Stimulated activated CD8-positive, alpha-beta memory T cell treated with anti-CD3 and anti-CD28 coated beads, Interleukin-7, amount 100 ng/mL, for 24 hours (primary cell): ENCODE results near the gene ADORA1.

Experiments used
- DNase-seq: peaks from one replicate; pipeline ENCODE4 v3.0.0-alpha.2; 2020; ENCODE audit warnings: low read depth

The ADORA1 gene

DNA sequence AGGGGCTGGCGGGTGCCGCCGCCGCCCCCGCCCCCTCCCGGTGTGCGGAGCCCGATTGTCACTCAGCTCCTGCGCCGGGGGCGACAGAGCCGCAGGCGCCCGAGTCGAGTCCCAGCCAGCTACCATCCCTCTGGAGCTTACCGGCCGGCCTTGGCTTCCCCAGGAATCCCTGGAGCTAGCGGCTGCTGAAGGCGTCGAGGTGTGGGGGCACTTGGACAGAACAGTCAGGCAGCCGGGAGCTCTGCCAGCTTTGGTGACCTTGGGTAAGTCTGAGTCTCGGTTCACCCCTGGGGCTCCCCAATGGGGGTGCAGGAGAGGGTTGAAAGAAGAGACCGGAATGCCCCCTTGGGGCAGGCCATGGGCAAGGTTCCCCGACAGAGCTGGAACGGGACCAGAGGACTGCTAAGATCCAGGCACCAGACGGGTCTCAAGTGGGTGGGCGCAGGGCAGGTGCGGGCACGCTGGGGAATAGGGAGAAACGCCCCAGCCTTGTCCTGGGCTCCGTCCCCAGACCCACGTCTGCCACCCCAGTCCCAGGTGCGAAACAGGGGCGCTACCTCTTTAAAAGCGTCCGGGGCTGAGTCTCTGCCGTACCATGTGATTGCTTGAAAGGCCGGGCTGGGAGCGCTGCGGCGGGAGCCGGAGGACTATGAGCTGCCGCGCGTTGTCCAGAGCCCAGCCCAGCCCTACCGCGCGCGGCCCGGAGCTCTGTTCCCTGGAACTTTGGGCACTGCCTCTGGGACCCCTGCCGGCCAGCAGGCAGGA is at the start of gene ADORA1:
Gene ADORA1 (plus strand): TSS at position 61 of the 765 bp plus-strand sequence. CDS start 1,116 bp downstream, outside the sequence.
- DNase-seq, result no peak

DNA sequence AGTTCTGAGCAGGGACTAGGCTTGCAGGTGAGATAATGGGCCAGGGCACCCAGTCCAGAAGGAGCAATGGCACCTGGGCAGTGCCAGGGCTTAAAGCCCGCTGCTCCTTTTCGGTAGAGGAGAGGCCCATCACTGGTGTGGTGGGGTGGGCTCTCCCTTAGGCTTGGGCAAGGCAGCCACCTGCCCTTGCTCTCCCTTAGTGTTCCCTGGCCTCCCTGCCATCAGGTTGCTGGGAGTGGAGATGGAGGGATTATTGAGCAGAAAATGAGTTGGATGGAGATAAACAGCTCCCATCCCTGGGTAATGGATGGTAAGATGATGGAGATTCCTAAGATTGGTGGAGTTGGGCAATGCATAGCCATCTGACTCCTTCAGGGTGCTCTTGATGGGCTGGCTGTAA is 49.6 kb upstream of the ADORA1 start:
- no peak for DNase-seq

DNA sequence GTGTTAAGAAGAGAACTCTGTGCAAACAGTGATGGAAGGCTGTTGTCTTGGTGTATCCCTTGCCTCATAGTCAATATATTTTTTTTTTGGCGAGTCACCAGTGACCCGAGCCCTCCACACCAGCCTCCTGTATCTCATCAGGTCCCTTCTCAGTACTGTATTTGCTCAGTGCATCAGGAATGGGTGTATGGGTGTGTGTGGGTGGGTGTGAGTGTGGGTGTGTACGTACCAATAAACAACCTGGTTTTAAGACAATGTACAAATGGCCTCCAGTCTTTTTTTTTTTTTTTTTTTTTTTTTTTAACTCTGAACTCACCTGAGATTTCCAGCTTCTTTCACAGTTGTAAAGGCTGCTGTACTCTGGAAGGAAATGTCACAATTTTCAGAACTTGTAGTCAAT is 49.0 kb upstream of the ADORA1 start:
- no peak for DNase-seq

DNA sequence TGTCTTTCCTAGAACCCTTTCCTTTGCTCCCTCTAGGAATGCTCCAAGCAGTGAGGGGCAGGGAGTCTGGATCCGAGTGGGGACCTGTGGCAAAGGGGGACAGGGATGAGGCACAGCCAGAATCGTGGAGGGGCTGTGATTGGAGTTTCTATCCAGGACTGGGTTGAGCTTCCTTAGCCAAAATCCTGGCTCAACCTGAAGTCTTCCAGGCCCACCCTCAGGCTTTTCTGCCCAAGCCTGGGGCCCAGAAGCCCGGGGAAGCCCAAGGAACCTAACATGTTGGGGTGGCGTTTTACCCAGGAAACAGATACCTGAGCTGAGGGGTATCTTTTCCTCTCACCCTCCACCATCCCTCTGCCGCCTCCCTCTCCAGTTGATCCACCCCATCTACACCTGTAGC is 47.1 kb upstream of the ADORA1 start:
- DNase-seq, result no peak

DNA sequence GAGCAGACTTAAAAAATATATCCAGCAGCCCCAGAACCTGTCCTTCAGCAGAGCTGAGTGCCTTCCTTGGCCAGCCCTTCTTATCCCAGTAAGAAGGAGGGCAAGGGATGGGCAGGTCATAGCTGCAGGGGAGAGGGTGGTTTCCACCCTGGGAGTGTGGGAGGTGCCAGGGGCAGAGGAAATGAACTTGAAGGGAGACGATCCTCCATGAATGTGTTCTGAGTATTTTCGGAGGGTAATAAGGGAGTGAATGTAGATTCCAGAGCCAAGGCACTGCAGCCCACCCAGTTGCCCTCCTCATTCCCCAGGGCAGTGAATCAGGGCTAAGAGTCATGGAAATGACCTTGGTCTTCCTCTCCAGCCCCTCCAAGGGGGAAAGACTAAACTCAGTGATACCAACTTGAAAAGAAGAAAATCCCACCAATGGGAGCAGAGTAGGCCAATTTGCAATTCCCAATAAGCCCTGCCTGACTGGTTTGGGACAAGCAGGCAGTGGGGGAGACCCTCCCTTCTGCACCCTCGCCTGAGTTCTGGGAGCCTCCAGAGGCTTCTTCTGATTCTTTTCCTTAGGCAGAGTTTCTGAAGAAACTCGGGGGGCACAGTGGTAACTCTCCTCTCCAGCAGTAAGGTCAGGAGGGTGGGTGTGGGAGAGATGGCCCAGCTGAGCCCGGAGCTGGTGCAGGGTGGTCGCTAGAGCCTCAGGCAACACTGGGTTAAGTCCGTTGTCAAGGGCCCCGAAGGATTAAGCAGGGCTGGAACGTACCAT is 45.9 kb upstream of the ADORA1 start:
- no peak for DNase-seq

DNA sequence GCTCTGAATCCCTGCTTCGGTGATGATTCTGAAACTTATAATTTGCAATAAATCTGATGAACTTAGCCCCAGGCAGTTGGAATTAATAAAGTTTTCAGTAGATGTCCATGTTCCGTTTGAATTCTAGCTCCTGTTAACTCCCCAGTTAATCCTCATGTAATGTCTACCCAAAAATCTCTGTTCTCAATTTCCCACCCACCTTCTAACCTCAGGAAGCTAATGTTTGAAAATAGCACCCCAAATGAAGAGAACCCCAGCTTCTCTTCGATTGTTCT is 45.4 kb upstream of the ADORA1 start:
- DNase-seq, result no peak

DNA sequence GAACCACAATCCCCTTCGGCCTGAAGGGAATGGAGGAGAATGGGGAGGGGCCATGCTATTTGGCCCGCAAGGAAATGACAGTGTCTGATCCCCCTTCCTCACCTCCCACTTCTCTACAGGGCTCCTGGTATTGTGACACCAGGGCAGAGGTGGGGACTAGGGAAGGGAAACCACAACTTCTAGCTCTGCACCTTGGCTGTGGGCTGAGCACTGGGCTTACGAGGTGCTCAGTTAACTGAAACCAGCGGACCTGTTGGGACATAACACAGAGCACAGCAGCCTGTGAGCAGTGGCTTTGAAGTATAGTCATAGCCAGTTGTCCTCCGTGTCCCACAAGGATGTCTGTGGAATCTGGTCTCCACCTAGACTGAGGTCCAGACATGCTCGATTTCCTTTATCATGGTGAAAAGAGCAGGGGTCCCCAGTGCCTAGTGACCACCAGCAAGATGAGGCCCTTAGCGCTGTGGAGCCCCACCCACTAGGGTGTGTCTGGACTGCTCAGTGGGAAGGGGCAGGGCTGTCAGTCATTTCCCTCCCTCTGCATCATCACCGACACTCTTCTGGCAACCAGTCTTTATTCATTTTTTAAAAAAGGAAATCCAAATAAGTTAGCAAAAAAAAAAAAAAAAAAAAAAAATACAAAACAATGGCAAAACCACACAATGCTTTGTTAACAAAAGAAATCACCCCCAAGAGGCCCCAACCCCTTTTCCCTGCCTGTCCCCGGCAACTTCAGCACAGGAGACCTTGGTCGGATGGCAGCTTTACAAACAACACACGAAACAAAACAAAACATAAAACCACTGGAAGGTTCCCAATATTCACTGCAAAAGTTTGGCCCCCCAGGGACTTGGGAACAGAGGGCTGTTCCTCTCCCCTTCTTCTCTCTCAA is 44.7 kb upstream of the ADORA1 start:
- no peak for DNase-seq

DNA sequence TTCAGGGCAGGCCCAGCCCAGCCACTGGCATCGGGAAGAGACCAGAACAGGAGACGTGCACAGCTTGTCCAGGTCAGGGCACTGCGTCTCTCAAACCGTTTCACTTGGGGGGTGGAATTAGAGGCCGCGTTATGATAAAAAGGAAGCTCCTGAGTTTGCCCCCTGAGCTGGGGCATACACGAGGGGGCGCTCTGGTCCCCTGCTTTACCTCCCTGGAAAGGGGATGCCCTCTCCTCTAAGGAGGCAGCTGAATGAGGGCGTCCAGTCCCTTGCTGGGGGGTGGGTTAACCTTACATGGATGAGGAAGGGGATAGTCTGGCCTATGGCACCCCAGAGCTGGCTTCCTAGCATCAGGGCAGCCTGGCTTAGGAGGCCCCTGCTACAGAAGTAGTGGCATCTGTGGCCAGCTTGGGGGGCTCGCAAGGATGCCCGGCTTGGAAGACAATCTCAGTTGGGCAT is 44.0 kb upstream of the ADORA1 start:
- no peak for DNase-seq

DNA sequence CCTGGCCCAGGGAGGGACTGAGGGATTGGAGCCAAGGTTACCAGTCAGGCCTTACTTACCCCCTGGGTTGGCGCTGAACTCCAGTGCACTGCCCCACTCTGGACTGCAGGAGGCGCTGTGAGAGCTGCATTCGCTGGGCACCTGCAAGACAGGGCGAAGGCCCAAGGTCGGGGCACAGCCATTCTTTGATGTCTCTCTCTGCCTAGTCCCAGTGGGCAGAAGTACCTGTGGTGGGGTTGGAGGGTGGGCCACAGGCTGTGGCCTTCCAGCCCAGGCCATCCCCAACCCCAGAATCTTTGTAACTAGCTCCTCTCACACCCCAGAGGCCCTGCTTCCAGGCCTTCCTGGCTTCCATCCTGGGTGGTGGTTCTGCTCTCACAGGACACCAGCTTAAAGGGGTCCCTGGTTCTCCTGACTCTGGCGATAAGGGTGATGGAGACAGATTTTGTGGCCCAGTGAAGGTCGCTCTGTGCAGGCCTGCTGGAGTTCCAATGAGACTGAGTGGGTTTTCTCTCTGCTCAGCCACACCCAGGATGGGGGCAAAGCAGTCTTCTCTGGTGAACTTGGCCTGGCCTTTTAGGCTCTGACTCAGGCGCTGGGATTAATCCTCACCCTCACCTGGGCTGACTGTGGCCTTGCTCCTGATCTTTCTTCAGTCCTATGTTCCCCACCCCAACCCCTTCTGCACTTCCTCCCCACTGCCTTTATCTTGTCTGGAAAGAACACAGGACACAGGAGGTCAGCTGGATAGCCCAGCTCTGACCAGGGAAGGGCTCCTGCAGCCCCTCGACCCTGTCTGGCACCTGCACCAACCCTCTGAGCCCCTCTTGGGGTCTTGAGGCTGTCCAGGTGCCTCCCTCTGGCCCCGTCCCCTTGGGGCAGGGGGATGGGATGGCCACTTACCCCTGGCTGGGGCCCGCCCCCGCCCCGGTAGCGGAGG is 42.7 kb upstream of the ADORA1 start:
- DNase-seq, result no peak

DNA sequence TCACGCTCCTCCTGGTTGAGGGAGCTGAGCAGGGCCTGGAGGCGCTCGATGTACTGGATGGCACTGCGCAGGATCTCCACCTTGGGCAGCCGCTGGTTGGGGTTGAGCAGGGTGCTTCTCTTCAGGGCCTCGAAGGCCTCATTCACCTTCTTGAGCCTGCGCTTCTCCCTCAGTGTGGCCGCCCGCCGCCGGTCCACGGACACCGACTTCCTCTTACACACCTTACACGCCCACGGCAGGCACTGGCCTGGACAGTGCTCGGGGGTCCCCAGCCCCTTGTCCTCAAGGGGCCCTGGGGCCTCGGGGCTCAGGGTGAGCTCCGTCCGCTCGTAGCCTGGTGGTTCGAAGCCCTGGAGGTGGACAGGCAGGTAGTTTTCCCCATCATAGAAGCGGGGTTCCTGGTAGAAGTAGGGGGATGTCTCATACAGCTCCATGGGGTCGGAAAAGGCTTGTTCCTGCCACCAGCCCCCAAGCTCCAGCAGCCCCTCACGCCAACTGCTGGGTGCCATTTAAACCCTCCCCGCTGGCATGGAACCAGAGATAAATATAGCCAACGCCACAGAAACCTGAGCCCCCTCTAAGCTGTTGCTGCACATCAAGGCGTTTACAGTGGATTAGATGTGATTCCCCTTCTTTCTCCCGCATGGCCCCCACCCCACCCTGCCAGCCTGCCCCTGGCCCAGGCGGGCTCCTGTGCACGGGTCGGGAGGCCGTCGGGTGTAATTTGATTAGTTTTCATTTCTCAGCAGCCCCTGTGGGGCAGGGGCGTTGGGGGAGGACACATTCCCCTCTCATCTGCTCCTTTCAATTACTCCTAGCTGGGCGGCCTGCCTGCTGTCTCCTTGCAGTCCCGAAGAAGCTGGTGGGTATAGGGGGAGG is 41.8 kb upstream of the ADORA1 start, which contains the start of gene MYOG:
Gene MYOG (minus strand): TSS at position 485 of the 879 bp plus-strand sequence. CDS start 51 bp downstream, at position 434.
- no peak for DNase-seq

DNA sequence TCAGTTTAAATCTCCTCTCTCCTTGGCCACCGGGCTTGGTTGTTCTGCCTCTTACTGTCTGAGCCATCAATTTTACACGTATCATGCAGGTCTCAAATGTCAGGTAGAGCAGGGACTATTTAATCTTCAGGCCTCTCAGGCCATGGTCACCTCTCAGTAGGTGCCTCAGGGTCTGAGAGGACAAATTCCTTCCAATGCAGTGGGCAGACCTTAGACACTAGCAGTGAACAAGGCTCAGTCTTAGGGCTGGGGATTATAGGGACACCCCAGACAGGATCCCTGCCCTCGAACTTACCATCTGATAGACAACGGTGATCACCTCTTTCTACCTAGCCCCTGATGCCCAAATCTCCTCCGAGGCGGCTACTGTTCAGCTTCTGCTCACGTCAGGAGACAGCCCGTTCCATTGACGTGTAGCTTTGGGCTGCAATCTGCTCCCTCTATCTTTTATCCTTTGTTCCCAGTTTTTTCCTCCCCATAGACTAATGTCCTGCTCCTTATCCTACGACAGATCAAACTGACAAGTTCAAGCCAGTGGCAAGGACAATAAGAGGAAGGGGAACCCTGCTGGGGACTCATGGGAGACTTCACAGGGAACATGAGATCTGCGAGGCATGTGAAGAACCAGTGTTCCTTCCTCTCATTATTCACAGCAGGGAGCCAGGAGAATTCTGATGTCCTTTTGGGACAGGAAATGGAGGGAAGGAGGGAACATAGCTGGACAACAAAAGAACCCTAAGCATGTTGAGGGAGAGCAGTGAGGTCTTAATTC is 40.3 kb upstream of the ADORA1 start:
- DNase-seq, result no peak

DNA sequence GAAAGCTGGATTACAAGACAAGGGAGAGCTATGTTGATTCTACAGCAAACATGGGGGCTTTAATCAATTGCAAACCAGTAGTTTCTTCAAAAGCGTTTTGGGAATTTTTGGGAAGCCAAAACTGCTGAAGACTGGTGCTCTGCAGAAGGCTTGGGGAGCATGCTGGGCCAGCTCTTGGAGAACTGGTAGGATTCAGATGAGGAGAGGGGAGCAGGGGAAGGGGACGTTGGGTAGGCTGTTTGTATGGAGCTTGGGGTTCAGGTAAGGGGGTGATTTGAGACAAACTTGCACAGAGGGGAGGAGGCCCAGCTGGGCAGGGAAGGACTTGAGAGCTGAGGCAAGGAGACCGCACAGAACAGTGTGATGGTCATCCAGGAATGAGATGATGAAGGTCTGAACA is 39.1 kb upstream of the ADORA1 start:
- DNase-seq, result no peak

DNA sequence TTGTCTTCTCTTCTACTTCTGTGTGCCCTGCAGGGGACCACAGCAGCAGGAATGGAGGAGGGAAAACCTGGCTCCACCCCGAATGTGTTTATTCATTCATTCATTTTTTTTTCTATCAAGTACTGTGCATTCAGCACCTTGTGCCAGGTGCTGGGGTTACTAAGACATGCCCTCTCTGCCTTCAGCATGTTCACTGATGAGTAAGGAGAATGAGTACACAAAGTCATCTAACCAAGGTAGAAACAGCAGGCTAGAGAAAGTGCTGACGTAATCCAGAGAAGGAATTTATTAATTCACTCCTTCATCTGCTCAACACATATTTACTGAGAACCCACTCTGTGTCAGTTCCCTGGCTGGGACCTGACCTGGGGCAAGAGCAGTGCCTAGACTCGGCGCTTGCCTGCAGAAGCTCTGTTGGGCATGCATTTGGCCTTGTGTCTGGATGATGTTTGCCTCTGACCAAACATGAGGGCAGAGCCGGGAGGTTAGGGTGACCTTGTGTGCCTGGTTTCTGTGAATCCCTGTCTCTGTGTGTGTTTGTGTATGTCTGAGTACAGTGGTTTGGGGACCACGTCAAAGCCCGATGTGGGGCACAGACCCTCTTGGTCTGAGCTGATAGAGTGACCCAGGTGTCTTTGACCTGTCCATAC is 38.4 kb upstream of the ADORA1 start:
- no peak for DNase-seq

DNA sequence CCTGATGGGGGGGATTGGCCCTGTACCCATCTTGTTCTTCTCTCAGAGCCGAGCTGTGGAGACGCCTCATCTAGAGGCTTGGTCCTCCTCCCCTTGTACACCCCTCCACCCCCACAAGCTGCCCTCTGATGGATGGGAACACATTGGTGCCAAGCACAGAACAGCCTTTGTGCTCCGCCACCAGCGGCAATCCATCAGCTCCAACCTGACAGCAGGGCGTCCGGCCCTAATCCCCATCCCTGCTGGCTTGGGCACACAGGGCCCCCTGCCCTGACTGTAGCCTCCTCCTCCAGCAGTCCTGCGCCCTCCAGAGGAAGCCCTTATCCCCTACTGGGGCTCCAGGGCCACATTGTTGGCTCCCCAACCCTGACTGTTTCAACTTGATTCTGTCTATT is 37.9 kb upstream of the ADORA1 start:
- DNase-seq, result no peak

DNA sequence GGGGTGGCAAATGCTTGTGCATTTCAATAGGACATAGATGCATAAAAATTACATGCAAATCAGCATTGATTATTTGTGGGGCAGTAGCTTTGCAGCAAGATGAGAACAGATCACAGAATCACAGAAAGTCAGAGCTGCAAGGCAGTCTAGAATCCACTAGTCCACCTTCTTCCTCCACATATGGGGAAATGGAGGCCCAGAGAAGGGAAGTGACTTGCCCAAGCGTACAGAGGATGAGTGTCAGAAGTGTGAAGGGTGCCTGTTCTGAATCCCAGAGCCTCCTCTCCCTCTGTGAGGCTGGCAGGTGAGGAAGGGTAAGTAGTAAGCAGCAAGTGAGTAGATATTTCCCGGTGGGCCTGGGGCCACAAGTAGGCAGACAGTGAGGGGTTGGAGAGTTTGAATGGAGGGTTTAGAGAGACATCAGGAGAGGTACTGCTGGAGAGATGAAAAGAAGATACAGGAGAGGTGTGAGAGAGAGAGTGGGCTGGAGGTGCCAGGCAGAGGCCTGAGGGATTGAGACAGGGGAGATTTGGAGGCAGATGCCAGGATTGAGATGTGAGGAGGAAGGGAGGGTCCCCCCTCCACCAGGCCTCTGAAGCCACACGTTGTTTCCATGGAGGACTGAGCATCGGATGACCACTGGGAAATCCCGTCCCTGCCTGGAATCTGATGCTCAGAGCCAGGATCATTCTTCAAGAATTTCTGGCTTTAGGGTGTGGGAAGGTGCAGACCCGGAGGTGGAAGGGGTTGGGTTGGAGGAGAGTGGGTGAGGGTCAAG is 36.9 kb upstream of the ADORA1 start:
- no peak for DNase-seq

DNA sequence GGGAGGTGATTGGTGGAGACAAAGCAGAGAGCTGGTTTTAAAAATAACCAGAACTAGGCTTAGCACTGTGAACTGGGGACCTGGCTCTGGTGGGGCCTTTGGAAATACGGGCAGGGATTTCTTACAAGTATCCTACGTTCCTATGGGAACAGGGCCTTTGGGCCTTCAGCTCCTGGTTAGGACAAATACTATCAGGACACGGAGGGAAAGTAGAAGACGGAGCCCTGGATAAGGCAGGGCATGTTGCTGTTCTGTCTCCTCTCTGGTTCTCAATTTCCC is 36.4 kb upstream of the ADORA1 start:
- DNase-seq, result no peak

DNA sequence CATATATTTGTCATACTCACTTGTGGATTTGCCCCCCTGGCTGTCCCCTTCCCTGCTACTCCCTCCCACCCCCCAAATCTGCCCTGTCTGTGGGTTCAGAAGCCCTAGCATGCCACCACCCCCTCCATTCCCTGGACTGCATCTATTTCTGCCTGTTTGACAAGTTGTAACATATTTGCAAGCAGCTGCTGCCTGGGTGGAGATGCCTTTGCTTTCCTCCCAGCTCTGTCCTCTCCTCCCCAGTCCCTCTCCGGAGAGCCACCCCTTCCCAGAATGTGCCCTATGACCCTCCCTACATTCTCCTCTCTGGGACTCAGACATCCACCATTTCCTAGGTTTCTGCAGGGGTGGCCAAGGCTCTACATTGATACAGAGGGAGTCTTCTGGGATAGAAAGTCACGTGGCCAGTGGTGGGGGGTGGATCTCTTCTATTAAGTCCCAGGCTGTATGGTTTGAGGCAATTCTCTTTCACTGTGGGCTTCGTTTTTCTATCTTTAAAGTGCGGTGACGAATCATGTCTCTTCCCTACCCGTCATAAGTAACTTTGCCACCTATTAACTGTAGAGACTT is 35.7 kb upstream of the ADORA1 start:
- DNase-seq, result no peak

DNA sequence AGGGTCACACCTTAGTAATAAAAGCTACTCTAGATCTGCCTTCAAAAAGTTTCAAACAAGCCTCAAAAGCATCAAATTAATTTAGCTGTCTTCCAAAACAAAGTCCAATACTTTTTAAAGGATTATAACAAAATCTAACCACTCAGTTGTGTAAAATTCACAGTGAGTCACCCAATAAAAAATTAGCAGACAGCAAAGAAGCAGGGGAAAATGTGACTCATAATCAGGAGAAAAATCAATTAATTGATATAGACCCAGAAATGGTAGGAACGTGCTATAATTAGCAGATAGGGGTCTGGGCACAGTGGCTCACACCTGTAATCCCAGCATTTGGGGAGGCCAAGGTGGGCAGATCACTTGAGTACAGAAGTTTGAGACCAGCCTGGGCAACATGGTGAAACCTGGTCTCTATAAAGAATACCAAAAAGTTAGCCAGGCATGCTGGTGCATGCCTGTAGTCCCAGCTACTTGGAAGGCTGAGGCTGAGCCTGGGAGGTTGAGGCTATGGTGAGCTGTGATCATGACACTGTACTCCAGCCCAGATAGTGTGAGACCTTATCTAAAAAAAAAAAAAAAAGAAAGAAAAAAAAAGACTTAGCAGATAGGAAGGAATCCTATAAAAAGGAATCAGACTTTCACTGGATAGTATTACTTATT is 33.6 kb upstream of the ADORA1 start:
- DNase-seq, result no peak
